Glomerular endothelial cell (primary cell): ENCODE data around the gene PRR3. TPM values are rescaled to one million over a fixed set of nuclear protein-coding genes. Genes with fewer than 3 reads are reported as not detected.
"Not testable (repeated sequence)": the region's sequence is repeated elsewhere in the genome, so short reads cannot be mapped to it uniquely, and the experiment has no call there.

ENCODE experiments used
- DNase-seq: peaks from one replicate; pipeline ENCODE4 v3.0.0-alpha.2; 2011; ENCODE audit warnings: low read depth, low spot score; ENCODE audit errors: extremely low read depth
- total RNA-seq: library from RNA; depleted of rRNA; stranded (reverse); fragments of >200 nt; gene quantifications from 2 replicates; pipeline ENCODE4 v1.2.3, GENCODE V29; 2015

PRR3 gene
- 6.1 and 7.9 TPM in 2 replicates for total RNA-seq

DNA sequence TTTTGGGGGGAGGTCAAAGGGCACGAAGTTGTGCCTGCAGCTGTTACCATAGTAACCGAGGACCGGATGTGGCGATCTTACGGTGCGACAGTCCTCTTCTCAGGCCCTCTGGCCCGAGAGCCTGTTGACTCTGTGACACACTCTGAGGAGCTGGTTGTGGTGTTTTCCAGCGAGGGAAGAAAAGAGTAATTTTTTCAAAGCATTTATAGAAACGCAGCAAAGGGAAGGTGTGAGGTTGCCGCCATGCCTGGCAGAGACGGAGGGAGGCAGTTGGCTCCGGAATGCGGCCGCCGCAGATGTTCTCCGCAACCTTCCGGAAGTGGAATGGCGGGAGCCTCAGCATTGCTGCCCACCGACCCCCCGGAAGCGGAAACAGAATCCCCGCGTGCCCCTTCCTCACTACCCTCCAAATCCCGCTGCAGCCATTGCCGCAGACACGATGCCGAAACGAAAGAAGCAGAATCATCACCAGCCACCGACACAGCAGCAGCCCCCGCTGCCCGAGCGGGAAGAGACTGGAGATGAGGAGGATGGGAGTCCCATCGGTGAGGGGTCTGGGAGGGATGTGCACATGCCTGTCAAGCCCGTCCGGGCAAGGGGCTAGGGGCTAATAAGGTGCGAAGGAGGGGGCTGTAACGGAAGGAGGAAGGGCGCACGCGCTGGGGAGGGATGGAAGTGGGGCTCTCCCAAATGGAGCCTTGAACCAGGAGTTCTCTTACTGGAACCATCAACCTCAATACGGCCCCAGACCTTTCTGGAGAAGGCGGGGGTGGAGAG, at the start of gene PRR3:
Gene PRR3, plus strand, starts transcription at position 390 of the 777 bp plus-strand sequence. Its CDS starts 50 bp downstream, at position 440.
- DNase-seq, result no peak

DNA sequence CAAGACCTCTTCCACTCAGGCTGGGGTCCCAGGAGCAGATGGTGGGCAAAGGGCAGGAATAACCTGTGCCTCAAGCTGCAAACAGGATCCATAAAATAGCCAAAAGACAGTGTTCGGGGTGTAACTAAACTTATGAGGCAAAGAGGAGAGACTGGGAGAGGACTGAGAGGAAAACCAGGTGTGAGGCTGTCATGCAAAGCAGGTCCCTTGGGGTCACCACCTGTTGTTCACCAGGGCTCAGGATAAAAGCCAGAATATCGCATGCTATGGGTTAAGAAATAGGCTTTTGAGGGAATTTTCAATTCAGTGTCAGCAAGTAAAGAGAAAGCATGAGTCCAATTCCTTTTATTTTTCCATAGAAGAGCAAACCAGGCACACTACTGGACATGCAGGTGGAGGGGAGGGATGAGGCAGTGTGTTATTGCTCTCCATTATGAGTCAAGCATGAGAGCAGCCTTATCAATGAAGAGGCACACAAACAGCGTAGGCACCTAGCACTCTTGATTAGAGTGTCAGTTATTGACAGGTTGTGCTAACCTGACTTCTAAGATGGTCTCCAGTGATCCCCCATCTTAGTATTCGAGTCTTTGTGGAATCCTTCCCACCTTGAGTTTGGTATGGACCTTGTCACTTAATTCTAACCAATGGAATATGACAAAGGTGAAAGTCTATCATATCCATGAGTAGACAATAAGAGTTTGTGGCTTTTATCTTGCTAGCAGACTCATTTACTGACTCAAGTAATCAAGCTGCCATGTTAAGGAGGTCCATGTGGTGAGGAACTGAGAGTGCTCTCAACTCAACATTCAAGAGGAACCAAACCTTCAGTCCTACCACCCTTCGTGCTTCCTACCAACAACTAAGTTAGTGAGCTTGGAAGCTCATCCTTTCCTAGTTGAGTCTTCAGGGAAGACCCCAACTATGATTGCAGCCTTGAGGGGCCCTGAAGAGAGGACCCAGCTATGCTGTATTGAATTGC, 49.0 kb upstream of the PRR3 start:
- no peak for DNase-seq

- DNase-seq, result no peak
Observed at GRCh38 chr6:30508890-30509736, 48.0 kb upstream of the PRR3 start.

GRCh38 chr6:30510419-30511168, 46.5 kb upstream of the PRR3 start:
- no peak for DNase-seq

DNA sequence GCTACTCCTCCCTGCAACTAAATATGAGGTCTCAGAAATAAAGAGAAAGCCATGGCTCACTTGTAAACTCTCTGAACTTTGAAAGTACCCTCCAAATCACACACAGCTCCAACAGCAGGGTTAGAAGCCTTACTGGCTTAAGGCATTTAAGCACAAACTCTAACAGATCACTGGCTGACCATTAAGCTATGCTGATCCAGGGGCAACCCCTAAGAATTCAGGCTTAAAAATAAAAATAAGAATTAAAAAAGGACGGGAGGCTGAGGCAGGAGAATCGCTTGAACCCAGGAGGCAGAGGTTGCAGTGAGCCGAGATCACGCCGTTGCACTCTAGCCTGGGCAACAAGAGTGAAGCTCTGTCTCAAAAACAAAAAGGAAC, 45.9 kb upstream of the PRR3 start:
- no peak for DNase-seq

- DNase-seq, result no peak
Observed at GRCh38 chr6:30513451-30513850, 43.6 kb upstream of the PRR3 start.

- no peak for DNase-seq
Observed at GRCh38 chr6:30515106-30515505, 42.0 kb upstream of the PRR3 start.

DNA sequence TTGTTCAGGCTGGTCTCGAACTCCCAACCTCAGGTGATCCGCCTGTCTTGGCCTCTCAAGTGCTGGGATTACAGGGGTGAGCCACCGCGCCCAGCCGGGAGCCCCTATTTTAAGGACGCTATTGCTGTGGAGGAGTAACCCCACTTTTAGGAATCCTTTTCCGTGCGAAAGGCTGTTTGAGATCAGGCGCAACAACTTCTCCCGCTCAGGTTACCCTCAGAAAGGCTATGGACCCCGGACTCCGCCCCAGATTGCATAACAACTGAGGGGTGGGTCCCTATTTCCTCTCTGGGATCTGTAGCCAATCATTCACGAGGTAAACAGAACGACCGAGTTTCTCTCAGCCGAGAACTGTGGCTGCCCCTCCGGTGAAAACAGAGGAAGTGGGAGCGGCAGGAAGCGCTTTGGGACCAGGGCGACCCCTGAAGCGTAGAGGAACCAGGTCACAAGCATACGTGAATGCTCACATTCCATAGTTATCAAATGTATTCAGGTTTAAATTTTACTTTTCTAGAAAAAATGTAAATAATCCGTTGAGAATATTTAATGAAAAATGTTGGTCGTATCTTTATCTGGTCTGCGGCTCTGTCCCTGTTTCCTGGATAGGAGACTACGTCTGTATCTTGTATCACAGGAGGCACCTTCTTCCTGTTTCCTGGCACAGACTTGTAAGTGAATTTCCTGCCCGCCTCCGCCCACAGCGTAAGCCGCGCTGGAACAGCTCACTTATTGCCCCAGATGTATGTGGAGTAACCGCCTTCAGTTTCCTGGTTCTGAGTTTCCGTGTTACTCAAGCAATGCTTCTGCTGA, 40.9 kb upstream of the PRR3 start:
- peak; percentile 99 for DNase-seq

DNA sequence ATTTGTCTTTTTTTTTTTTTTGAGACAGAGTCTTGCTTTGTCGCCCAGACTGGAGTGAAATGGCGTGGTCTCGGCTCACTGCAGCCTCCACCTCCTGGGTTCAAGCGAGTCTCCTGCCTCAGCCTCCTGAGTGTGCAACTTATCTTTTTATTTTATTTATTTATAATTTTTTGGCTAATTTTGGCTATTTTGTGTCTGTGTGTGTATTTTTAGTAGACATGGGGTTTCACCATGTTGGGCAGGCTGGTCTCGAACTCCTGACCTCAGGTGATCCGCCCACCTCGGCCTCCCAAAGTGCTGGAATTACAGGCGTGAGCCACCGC, 40.4 kb upstream of the PRR3 start:
- DNase-seq, result not testable (repeated sequence)

- DNase-seq, result not testable (repeated sequence)
Observed at GRCh38 chr6:30517767-30518504, 39.2 kb upstream of the PRR3 start.

DNA sequence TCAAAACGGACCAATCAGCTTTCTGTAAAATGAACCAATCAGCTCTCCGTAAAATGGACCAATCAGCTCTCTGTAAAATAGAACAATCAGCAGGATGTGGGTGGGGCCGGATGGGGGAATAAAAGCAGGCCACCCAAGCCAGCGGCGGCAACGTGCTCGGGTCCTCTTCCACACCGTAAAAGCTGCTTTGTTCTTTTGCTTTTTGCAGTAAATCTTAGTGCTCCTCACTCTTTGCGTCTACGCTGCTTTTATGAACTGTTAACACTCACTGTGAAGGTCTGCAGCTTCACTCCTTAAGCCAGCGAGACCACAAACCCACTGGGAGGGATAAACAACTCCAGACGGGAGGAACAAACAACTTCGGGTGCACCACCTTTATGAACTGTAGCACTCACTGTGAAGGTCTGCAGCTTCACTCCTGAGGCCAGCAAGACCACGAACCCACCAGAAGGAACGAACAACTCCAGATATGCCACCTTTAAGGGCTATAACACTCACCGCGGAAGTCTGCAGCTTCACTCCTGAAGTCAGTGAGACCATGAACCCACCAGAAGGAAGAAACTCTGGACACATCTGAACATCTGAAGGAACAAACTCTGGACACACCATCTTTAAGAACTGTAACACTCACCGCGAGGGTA, 38.5 kb upstream of the PRR3 start:
- not testable (repeated sequence) for DNase-seq

- no peak for DNase-seq
Observed at GRCh38 chr6:30520522-30520921, 36.6 kb upstream of the PRR3 start.

DNA sequence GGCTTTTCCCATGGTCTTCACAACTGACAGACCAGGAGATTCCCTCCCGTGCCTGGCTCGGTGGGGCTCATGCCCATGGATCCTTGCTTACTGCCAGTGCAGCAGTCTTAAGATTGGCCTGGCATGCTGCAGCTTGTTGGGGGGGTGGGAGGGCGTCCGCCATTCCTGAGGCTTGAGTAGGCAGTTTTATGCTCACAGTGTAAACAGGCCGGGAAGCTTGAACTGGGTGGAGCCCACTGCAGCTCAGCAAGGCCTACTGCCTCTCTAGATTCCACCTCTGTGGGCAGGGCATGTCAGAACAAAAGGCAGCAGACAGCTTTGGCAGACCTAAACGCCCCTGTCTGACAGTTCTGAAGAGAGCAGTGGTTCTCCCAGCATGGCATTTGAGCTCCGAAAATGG, 36.0 kb upstream of the PRR3 start:
- not testable (repeated sequence) for DNase-seq

DNA sequence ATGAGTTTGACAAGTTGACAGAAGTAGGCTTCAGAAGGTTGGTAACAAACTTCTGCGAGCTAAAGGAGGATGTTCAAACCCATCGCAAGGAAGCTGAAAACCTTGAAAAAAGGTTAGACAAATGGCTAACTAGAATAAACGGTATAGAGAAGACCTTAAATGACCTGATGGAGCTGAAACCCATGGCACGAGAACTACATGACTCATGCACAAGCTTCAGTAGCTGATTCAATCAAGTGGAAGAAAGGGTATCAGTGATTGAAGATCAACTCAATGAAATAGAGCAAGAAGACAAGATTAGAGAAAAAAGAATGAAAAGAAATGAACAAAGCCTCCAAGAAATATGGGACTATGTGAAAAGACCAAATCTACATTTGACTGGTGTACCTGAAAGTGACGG, 35.1 kb upstream of the PRR3 start:
- DNase-seq, result not testable (repeated sequence)

GRCh38 chr6:30526444-30526843, 30.7 kb upstream of the PRR3 start:
- not testable (repeated sequence) for DNase-seq

DNA sequence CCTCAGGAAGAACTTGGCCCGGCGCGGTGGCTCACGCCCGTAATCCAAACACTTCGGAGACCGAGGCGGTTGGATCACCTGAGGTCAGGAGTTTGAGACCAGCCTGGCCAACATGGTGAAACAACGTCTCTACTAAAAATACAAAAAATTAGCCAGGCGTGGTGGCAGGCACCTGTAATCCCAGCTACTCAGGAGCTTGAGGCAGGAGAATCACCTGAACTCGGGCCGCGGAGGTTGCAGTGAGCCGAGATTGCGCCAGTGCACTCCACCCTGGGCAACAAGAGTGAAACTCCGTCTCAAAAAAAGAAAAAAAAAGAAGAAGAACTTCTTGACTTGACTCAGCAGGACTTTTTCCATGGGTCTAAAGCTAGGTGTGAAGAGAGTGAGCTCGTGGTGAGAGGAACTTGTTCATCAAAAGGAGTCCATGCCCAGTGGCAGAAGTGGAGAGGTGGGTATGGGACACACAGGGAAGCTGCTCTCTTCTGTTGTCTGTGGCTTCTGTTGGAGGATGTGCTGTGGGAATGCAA, 27.7 kb upstream of the PRR3 start:
- DNase-seq, result not testable (repeated sequence)

- DNase-seq, result no peak
Observed at GRCh38 chr6:30530014-30530413, 27.1 kb upstream of the PRR3 start.
